Neural cell (in vitro differentiated cells): ENCODE results near the gene GARIN5A. TPM values are rescaled to one million over a fixed set of nuclear protein-coding genes. Genes with fewer than 3 reads are reported as not detected.

Experiments
- H2AFZ ChIP-seq: fragments of 200-600, 300-800 bp; sonication (generic), shearing (Covaris generic); 2 replicates; pipeline ENCODE4 v1.6.0; 2014; ENCODE audit warnings: low read depth, mild to moderate bottlenecking, antibody characterized with exemption, low read length, moderate library complexity
- H3F3A ChIP-seq: fragments of 200-600 bp; shearing (Covaris generic); 2 replicates; pipeline ENCODE4 v1.6.1; 2016; ENCODE audit warnings: mild to moderate bottlenecking, moderate library complexity, mixed read lengths, antibody characterized with exemption, low read length; ENCODE audit not compliant: insufficient read depth, poor library complexity, severe bottlenecking
- H3K27ac ChIP-seq: fragments of 200-600, 300-800 bp; sonication (generic), shearing (Covaris generic); 2 replicates; pipeline ENCODE4 v1.5.1; 2014; ENCODE audit warnings: mild to moderate bottlenecking, low read length, moderate library complexity
- H3K27me3 ChIP-seq: fragments of 300-800, 200-600 bp; sonication (generic), shearing (Covaris generic); 2 replicates; pipeline ENCODE4 v1.6.0; 2014; ENCODE audit warnings: mild to moderate bottlenecking, low read depth, low read length, moderate library complexity; ENCODE audit not compliant: insufficient read depth
- H3K36me3 ChIP-seq: fragments of 300-800, 200-600 bp; sonication (generic), shearing (Covaris generic); 2 replicates; pipeline ENCODE4 v1.5.1; 2014; ENCODE audit warnings: mild to moderate bottlenecking, antibody characterized with exemption, low read length, moderate library complexity; ENCODE audit not compliant: insufficient read depth
- H3K4me2 ChIP-seq: fragments of 300-800, 200-600 bp; sonication (generic), shearing (Covaris generic); 2 replicates; pipeline ENCODE4 v1.6.0; 2014; ENCODE audit warnings: mild to moderate bottlenecking, low read length
- H3K4me3 ChIP-seq: fragments of 300-800, 200-600 bp; sonication (generic), shearing (Covaris generic); 2 replicates; pipeline ENCODE4 v1.5.1; 2014; ENCODE audit warnings: mild to moderate bottlenecking, low read length, moderate library complexity
- H3K79me2 ChIP-seq: fragments of 200-600 bp; shearing (Covaris generic); replicated peaks from 2 replicates; pipeline ENCODE4 v1.6.0; 2014; ENCODE audit warnings: mild to moderate bottlenecking, low read length, moderate library complexity; ENCODE audit not compliant: insufficient read depth
- H3K9ac ChIP-seq: fragments of 300-800, 200-600 bp; sonication (generic), shearing (Covaris generic); 2 replicates; pipeline ENCODE4 v1.6.1; 2016; ENCODE audit warnings: mild to moderate bottlenecking, low read length, mixed read lengths
- H3K9me2 ChIP-seq: fragments of 200-600 bp; shearing (Covaris generic); 2 replicates; pipeline ENCODE4 v1.6.1; 2016; ENCODE audit warnings: mild to moderate bottlenecking, low read length, mixed read lengths; ENCODE audit not compliant: insufficient read depth
- H3K9me3 ChIP-seq: fragments of 200-600, 300-800 bp; sonication (generic), shearing (Covaris generic); 2 replicates; pipeline ENCODE4 v1.6.1; 2016; ENCODE audit warnings: mild to moderate bottlenecking, mixed run types, low read length, moderate library complexity, mixed read lengths
- H4K20me1 ChIP-seq: fragments of 200-600 bp; shearing (Covaris generic); 2 replicates; pipeline ENCODE4 v1.6.1; 2016; ENCODE audit warnings: mild to moderate bottlenecking, mixed run types; ENCODE audit not compliant: insufficient read depth
- EP300 ChIP-seq: fragments of 450-650 bp; conservative IDR thresholded peaks from 2 replicates; pipeline ENCODE4 v1.6.1; 2014; ENCODE audit warnings: antibody characterized with exemption, mild to moderate bottlenecking, moderate library complexity; ENCODE audit not compliant: poor library complexity, severe bottlenecking
- EZH2 ChIP-seq: fragments of 200-600, 300-800 bp; shearing (Covaris generic), sonication (generic); IDR thresholded peaks from 2 replicates; pipeline ENCODE4 v1.6.1; 2014; ENCODE audit warnings: antibody characterized with exemption, low read length, borderline replicate concordance, mild to moderate bottlenecking; ENCODE audit not compliant: insufficient read depth, poor library complexity, severe bottlenecking
- MXI1 ChIP-seq: fragments of 450-650 bp; conservative IDR thresholded peaks from 2 replicates; pipeline ENCODE4 v1.6.1; 2014; ENCODE audit warnings: antibody characterized with exemption, mild to moderate bottlenecking; ENCODE audit not compliant: poor library complexity, severe bottlenecking
- POLR2AphosphoS5 ChIP-seq: IDR thresholded peaks from 2 replicates; pipeline ENCODE4 v1.6.1; 2012
- RAD21 ChIP-seq: fragments of 450-650 bp; conservative IDR thresholded peaks from 2 replicates; pipeline ENCODE4 v1.6.1; 2014; ENCODE audit warnings: antibody characterized with exemption, mild to moderate bottlenecking, moderate library complexity
- SMC3 ChIP-seq: fragments of 450-650 bp; conservative IDR thresholded peaks from 2 replicates; pipeline ENCODE4 v1.6.1; 2014; ENCODE audit warnings: antibody characterized with exemption, mild to moderate bottlenecking, moderate library complexity; ENCODE audit not compliant: poor library complexity
- TAF1 ChIP-seq: IDR thresholded peaks from 2 replicates; pipeline ENCODE4 v1.6.1; 2012; ENCODE audit warnings: low read depth
- polyA plus RNA-seq: library from polyadenylated mRNA; depleted of rRNA; stranded (reverse); fragments of >200 nt; gene quantifications from 2 replicates; pipeline ENCODE4 v1.2.3, GENCODE V29; 2014
- TF ChIP-seq, protein P1 (sequence below): IDR thresholded peaks from 2 replicates; pipeline ENCODE4 v1.6.1; 2012; ENCODE audit warnings: borderline replicate concordance
- TF ChIP-seq, protein P2 (sequence below): fragments of 450-650 bp; IDR thresholded peaks from 2 replicates; pipeline ENCODE4 v1.5.1; 2014; ENCODE audit warnings: antibody characterized with exemption, mild to moderate bottlenecking, moderate library complexity; ENCODE audit not compliant: poor library complexity, severe bottlenecking

Gene GARIN5A
- polyA plus RNA-seq, 1 donor from 2014 or later, result 3.3 TPM

DNA sequence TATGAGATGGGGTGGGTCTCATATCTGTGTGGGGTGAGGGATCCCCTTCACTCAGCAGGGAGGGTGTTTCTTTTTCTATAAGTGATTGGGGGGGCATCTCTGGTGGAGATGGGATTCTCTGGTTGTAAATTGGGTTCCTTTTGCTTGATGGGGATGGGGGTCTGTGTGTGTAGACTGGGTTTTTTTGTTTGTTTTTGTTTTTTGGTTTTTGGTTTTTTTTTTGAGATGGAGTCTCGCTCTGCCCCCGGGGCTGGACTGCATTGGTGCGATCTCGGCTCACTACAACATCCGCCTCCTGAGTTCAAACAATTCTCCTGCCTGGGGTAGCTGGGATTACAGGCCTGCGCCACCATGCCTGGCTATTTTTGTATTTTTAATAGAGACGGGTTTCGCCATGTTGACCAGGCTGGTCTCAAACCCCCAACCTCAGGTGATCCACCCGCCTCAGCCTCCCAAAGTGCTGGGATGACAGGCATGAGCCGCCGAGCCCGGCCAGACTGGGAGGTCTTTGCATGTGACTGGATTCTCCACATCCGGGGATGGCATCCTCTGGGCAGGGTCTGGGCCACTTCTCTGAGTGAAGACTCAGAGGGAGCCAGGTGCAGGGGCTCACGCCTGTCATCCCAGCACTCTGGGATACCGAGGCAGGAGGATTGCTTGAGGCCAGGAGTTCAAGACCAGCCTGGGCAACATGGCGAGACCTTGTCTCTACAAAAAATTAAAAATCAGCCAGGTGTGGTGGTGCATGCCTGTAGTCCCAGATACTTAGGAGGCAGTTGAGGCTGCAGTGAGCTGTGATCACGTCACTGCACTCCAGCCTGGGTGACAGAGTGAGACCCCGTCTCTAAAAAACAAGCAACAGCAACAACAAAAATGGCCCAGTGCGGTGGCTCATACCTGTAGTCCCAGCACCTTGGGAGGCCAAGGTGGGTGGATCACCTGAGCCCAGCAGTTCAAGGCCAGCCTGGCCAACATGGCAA, 43.2 kb downstream of the GARIN5A start:
- H3K9ac ChIP-seq, result no peak overlapping the region
- peaks cover 5% of the 10 kb centered on the region for H3K27me3 ChIP-seq
- TF ChIP-seq EZH2 (no peak), POLR2AphosphoS5 (no peak), MXI1 (no peak), EP300 (no peak), TAF1 (no peak), RAD21 (no peak), SMC3 (no peak)
- TF ChIP-seq, protein P1, sequence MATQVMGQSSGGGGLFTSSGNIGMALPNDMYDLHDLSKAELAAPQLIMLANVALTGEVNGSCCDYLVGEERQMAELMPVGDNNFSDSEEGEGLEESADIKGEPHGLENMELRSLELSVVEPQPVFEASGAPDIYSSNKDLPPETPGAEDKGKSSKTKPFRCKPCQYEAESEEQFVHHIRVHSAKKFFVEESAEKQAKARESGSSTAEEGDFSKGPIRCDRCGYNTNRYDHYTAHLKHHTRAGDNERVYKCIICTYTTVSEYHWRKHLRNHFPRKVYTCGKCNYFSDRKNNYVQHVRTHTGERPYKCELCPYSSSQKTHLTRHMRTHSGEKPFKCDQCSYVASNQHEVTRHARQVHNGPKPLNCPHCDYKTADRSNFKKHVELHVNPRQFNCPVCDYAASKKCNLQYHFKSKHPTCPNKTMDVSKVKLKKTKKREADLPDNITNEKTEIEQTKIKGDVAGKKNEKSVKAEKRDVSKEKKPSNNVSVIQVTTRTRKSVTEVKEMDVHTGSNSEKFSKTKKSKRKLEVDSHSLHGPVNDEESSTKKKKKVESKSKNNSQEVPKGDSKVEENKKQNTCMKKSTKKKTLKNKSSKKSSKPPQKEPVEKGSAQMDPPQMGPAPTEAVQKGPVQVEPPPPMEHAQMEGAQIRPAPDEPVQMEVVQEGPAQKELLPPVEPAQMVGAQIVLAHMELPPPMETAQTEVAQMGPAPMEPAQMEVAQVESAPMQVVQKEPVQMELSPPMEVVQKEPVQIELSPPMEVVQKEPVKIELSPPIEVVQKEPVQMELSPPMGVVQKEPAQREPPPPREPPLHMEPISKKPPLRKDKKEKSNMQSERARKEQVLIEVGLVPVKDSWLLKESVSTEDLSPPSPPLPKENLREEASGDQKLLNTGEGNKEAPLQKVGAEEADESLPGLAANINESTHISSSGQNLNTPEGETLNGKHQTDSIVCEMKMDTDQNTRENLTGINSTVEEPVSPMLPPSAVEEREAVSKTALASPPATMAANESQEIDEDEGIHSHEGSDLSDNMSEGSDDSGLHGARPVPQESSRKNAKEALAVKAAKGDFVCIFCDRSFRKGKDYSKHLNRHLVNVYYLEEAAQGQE, result no peak
- TF ChIP-seq, protein P2, sequence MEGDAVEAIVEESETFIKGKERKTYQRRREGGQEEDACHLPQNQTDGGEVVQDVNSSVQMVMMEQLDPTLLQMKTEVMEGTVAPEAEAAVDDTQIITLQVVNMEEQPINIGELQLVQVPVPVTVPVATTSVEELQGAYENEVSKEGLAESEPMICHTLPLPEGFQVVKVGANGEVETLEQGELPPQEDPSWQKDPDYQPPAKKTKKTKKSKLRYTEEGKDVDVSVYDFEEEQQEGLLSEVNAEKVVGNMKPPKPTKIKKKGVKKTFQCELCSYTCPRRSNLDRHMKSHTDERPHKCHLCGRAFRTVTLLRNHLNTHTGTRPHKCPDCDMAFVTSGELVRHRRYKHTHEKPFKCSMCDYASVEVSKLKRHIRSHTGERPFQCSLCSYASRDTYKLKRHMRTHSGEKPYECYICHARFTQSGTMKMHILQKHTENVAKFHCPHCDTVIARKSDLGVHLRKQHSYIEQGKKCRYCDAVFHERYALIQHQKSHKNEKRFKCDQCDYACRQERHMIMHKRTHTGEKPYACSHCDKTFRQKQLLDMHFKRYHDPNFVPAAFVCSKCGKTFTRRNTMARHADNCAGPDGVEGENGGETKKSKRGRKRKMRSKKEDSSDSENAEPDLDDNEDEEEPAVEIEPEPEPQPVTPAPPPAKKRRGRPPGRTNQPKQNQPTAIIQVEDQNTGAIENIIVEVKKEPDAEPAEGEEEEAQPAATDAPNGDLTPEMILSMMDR, result no peak
- no peaks in the 10 kb centered on the region for H3K79me2 ChIP-seq
- H3K36me3 ChIP-seq, result no peaks in the 10 kb centered on the region
- no peak overlapping the region for H3K27ac ChIP-seq
- no peaks in the 10 kb centered on the region for H3F3A ChIP-seq
- H2AFZ ChIP-seq, result no peak overlapping the region
- H3K4me3 ChIP-seq, result no peak overlapping the region
- no peaks in the 10 kb centered on the region for H3K9me3 ChIP-seq
- H3K9me2 ChIP-seq, result no peaks in the 10 kb centered on the region
- no peaks in the 10 kb centered on the region for H4K20me1 ChIP-seq
- H3K4me2 ChIP-seq, result no peak overlapping the region

DNA sequence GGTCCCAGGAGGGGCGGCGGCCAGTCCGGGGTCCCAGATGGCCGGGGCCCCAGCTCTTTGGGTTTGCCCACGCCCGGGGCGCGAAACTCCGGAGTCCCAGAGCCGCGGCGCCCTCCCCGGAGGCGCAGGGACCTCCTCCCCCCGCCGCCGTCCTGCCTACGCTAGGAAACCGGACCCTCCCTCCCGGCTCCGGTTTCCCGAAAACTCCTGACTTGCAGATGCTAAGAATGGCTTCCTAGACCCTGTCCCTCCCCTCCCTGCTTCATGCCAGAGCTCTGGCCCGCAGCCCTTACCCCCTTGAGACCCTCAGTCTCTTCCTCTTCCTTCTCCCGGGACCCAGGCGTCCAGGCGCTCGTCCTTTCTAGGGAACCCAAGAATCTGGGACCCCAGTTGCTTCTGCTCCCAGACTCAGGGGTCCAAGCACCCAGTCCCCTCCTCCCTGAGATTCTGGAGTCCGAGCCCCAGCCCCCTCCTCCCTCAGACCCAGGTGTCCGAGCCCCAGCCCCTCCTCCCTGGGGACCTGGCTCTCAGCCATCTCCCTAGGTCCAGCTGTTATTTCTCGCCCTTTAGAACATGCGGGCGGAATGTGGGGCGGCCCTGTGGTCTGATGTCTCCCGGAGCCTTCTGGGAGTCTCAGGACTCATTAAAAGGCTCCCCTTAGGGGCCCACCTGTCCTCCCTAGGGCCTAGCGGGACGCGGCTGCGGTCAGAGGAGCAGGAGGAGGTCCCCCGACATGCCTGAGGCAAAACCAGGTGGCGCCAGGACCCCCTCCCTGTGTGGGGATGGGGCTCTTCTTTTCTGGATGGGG, 44.2 kb downstream of the GARIN5A start, which contains the start of gene MYBPC2:
Gene MYBPC2 (plus strand): TSS at position 672 of the 808 bp plus-strand sequence. CDS start 62 bp downstream, at position 734.
- H3F3A ChIP-seq, result no peaks in the 10 kb centered on the region
- no peaks in the 10 kb centered on the region for H3K36me3 ChIP-seq
- peaks cover 5% of the 10 kb centered on the region for H3K27me3 ChIP-seq
- no peak within 1 kb of the TSS for H2AFZ ChIP-seq
- H4K20me1 ChIP-seq, result no peaks in the 10 kb centered on the region
- peak within 1 kb of the TSS; percentile 76 for H3K4me3 ChIP-seq
- H3K9me2 ChIP-seq, result no peaks in the 10 kb centered on the region
- peak within 1 kb of the TSS; percentile 55 for H3K4me2 ChIP-seq
- TF ChIP-seq POLR2AphosphoS5, result no peak
- TF ChIP-seq, protein P2, result no peak
- no peak for TF ChIP-seq RAD21
- no peak for TF ChIP-seq SMC3
- no peak for TF ChIP-seq EP300
- no peak for TF ChIP-seq TAF1
- TF ChIP-seq, protein P1, result no peak
- TF ChIP-seq EZH2, result no peak
- no peak for TF ChIP-seq MXI1
- H3K27ac ChIP-seq, result no peak within 1 kb of the TSS
- no peaks in the 10 kb centered on the region for H3K9me3 ChIP-seq
- peak within 1 kb of the TSS; percentile 62 for H3K9ac ChIP-seq
- no peaks in the 10 kb centered on the region for H3K79me2 ChIP-seq
